Retina (tissue), 1 donor: ENCODE data around the gene ACOT11.

Experiments used
- DNase-seq: peaks from one replicate; pipeline ENCODE4 v3.0.0-alpha.2; 2016

The ACOT11 gene

DNA sequence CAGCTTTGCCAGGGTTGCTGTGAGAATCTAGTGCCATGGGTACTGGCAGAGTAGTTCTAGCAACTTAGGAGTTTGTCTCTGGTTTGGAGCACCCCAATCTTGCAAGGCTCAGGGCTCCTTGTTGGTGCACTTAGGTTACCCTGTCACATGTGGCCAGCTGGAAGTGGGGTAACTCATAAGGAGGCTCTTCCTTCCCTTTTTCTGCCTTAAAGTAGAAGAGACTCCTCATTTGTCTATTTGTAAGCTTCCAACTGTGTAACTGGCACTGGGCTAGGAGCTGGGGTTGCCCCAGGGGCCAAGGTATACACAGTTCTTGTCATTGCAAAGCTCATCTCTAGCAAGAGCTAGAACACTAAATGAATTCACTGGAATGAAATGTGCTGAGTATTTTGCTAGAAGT lies 104.1 kb downstream of the ACOT11 start:
- DNase-seq: no peak

DNA sequence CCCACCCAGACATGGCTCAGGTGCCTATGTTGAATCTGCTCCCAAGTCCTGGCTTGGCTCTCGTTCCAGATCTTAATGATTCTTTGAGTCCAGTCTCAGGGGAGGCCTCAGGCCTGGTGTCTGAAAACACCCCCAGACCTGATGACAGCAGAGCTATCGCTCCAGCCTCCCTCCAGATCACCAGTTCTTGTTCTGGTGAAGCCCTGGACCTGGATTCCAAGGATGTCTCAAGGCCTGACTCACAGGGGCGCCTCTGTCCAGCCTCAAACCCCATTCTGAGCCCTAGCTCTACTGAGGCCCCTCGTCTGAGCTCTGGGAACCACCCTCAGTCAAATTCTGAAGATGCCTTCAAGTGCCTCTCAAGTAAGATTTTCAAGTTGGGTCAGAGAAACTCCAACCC lies 105.0 kb downstream of the ACOT11 start:
- DNase-seq: no peak

DNA sequence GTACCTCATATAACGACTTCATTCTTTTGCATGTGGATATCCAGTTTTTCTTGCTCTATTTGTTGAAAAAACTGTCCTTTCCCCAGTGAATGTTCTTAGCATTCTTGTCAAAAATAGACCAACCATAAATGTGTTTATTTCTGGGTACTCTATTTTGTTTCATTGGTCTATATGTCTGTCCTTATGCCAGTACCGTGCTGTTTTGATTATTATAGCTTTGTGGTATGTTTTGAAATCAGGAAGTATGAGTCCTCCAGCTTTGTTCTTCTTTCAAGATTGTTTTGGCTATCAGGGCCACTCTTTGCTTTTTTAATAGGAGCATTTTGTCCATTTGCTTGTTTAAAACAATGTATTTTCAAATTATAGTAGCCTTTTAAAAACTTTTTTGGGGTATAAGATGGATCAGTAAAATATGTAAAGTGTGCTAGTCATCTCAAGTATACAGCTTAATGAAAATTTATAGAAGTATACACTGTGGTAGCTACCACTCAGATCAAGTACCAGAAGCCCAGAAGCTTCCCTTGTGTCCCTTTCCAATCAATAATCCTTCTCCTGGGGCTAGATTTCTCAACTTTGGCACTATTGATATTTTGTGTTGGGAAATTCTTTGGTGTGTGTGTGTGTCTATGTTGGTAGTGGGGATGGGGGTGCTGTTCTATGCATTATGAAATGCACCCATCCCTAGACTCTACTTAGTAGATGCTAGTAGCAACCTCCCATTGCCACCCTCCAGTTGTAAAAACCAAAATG lies 110.3 kb downstream of the ACOT11 start:
- DNase-seq: no peak
